Lower leg skin (tissue), 3 donors: Measurements from ENCODE around the gene CLSTN2.

Experiments
- POLR2A ChIP-seq, 2 donors: fragments of 450-650 bp; IDR thresholded peaks; one replicate each; pipeline ENCODE4 v1.6.1; 2016 to 2017; ENCODE audit warnings: antibody characterized with exemption in 2 of 2, mild to moderate bottlenecking in 1 of 2, moderate library complexity in 1 of 2
- TF ChIP-seq, protein P1 (sequence below), 3 donors: fragments of 450-650 bp; IDR thresholded peaks; one replicate each; pipeline ENCODE4 v1.5.1; 2016; ENCODE audit warnings: antibody characterized with exemption in 3 of 3, mild to moderate bottlenecking in 3 of 3, moderate library complexity in 2 of 3

DNA sequence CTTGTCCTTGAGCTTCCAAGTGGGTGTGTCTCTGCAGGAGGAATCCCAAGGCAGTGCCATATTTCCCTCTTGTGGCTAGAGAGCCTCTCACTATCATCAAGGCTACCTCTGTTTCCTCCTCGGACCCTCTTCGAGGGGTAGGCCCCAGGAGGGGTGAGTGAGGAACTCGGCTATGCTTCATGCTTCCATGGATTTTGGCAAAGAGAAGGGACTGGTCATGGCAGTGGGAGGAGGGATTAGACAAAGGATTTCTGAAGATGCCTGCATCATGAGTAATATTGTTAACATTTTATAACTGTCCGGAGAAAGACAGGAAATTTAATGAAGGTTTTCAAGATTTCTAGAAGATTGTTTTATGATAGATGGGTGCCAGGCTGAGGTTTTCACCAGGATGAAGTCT lies 241.5 kb downstream of the CLSTN2 start:
- TF ChIP-seq, protein P1, sequence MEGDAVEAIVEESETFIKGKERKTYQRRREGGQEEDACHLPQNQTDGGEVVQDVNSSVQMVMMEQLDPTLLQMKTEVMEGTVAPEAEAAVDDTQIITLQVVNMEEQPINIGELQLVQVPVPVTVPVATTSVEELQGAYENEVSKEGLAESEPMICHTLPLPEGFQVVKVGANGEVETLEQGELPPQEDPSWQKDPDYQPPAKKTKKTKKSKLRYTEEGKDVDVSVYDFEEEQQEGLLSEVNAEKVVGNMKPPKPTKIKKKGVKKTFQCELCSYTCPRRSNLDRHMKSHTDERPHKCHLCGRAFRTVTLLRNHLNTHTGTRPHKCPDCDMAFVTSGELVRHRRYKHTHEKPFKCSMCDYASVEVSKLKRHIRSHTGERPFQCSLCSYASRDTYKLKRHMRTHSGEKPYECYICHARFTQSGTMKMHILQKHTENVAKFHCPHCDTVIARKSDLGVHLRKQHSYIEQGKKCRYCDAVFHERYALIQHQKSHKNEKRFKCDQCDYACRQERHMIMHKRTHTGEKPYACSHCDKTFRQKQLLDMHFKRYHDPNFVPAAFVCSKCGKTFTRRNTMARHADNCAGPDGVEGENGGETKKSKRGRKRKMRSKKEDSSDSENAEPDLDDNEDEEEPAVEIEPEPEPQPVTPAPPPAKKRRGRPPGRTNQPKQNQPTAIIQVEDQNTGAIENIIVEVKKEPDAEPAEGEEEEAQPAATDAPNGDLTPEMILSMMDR (IDR thresholded peaks at IDR 0.05) = no peak
- TF ChIP-seq POLR2A (IDR thresholded peaks at IDR 0.05) = no peak
